MM.1S (cell line): ENCODE data around the gene SAA1.

Experiments used
- DNase-seq: peaks from one replicate; pipeline ENCODE4 v3.0.0-alpha.2; 2015
- H2AFZ ChIP-seq: fragments of 300-600 bp; sonication (generic); 2 replicates; pipeline ENCODE4 v1.6.0; 2016; ENCODE audit warnings: antibody characterized with exemption, low read length
- H3F3A ChIP-seq: fragments of 300-600 bp; sonication (generic); 2 replicates; pipeline ENCODE4 v1.6.1; 2016; ENCODE audit warnings: mild to moderate bottlenecking, antibody characterized with exemption, low read length, moderate library complexity, mixed read lengths; ENCODE audit not compliant: insufficient read depth
- H3K27ac ChIP-seq: fragments of 300-600 bp; sonication (generic); 2 replicates; pipeline ENCODE4 v1.5.1; 2016; ENCODE audit warnings: mild to moderate bottlenecking, low read length
- H3K27me3 ChIP-seq: fragments of 300-600 bp; sonication (generic); replicated peaks from 2 replicates; pipeline ENCODE4 v1.6.0; 2016; ENCODE audit warnings: low read length; ENCODE audit not compliant: insufficient read depth
- H3K36me3 ChIP-seq: fragments of 300-600 bp; sonication (generic); replicated peaks from 2 replicates; pipeline ENCODE4 v1.6.1; 2016; ENCODE audit warnings: mild to moderate bottlenecking, low read length, mixed read lengths; ENCODE audit not compliant: insufficient read depth
- H3K4me1 ChIP-seq: fragments of 300-600 bp; sonication (generic); 2 replicates; pipeline ENCODE4 v1.6.1; 2016; ENCODE audit warnings: low read length, mixed read lengths
- H3K4me2 ChIP-seq: fragments of 300-600 bp; sonication (generic); 2 replicates; pipeline ENCODE4 v1.6.0; 2016; ENCODE audit warnings: low read depth, low read length
- H3K4me3 ChIP-seq: fragments of 300-600 bp; sonication (generic); 2 replicates; pipeline ENCODE4 v1.5.1; 2016; ENCODE audit warnings: low read length, mixed read lengths
- H3K79me2 ChIP-seq: fragments of 300-600 bp; sonication (generic); 2 replicates; pipeline ENCODE4 v1.6.1; 2016; ENCODE audit warnings: mixed run types, low read length, mixed read lengths
- H3K9ac ChIP-seq: fragments of 300-600 bp; sonication (generic); 2 replicates; pipeline ENCODE4 v1.6.1; 2016; ENCODE audit warnings: low read length, mixed read lengths
- H3K9me2 ChIP-seq: fragments of 300-600 bp; sonication (generic); replicated peaks from 2 replicates; pipeline ENCODE4 v1.6.1; 2016; ENCODE audit warnings: mild to moderate bottlenecking, low read length, mixed read lengths; ENCODE audit not compliant: insufficient read depth
- H3K9me3 ChIP-seq: fragments of 300-600 bp; sonication (generic); replicated peaks from 2 replicates; pipeline ENCODE4 v1.6.1; 2016; ENCODE audit warnings: mild to moderate bottlenecking, low read length, mixed read lengths; ENCODE audit not compliant: insufficient read depth
- H4K20me1 ChIP-seq: fragments of 300-600 bp; sonication (generic); 2 replicates; pipeline ENCODE4 v1.6.1; 2016; ENCODE audit warnings: mild to moderate bottlenecking, low read length, moderate library complexity, mixed read lengths; ENCODE audit not compliant: insufficient read depth
- EZH2 ChIP-seq: fragments of 300-600 bp; sonication (generic); optimal IDR thresholded peaks from 2 replicates; pipeline ENCODE3; 2017; ENCODE audit warnings: low read depth, mild to moderate bottlenecking, antibody characterized with exemption, low read length, mixed read lengths
- EZH2phosphoT487 ChIP-seq: fragments of 300-600 bp; sonication (generic); IDR thresholded peaks from 2 replicates; pipeline ENCODE4 v1.6.1; 2018; ENCODE audit warnings: antibody characterized with exemption, low read length
- TF ChIP-seq, protein P1 (sequence below): fragments of 300-600 bp; sonication (generic); IDR thresholded peaks from 2 replicates; pipeline ENCODE4 v1.5.1; 2016; ENCODE audit warnings: antibody characterized with exemption, low read length, mixed read lengths

Gene SAA1

DNA sequence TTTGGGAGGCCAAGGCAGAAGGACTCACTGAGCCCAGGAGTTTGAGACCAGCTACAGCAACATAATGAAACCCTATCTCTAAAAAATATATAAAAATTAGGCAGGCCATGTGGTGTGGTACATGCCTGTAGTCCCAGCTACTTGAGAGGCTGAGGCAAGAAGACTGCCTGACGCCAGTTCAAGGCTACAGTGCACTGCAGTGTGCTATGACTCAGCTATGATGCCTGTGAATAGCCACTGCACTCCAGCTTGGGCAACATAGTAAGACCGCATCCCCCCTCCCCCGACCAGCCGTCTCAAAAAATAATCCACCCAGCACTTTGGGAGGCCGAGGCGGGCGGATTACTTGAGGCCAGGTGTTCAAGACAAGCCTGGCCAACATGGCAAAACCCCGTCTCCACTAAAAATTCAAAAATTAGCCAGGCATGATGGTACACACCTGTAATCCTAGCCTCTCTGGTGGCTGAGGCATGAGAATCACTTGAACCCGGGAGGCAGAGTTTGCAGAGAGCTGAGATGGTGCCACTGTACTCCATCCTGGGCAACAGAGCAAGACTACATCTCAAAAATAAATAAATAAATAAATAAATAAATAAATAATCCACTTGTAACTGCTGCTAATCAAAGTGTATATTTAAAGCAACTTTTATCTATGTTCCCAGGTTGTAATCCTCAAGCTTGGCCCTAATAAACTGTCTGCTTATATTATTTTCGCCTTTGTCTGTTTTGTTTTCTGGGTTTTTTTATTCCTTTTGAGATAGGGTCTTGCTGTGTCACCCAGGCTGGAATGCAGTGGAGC, 48.1 kb downstream of the SAA1 start:
- DNase-seq, result no peak
- TF ChIP-seq, protein P1, sequence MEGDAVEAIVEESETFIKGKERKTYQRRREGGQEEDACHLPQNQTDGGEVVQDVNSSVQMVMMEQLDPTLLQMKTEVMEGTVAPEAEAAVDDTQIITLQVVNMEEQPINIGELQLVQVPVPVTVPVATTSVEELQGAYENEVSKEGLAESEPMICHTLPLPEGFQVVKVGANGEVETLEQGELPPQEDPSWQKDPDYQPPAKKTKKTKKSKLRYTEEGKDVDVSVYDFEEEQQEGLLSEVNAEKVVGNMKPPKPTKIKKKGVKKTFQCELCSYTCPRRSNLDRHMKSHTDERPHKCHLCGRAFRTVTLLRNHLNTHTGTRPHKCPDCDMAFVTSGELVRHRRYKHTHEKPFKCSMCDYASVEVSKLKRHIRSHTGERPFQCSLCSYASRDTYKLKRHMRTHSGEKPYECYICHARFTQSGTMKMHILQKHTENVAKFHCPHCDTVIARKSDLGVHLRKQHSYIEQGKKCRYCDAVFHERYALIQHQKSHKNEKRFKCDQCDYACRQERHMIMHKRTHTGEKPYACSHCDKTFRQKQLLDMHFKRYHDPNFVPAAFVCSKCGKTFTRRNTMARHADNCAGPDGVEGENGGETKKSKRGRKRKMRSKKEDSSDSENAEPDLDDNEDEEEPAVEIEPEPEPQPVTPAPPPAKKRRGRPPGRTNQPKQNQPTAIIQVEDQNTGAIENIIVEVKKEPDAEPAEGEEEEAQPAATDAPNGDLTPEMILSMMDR, result no peak
- no peak for TF ChIP-seq EZH2
- no peak for TF ChIP-seq EZH2phosphoT487
- H3K27ac ChIP-seq, result no peak overlapping the region
- no peaks in the 10 kb centered on the region for H3F3A ChIP-seq
- H2AFZ ChIP-seq, result no peak overlapping the region
- H3K9me2 ChIP-seq, result no peaks in the 10 kb centered on the region
- H3K79me2 ChIP-seq, result peaks cover 38% of the 10 kb centered on the region
- no peak overlapping the region for H3K9ac ChIP-seq
- H3K4me2 ChIP-seq, result no peak overlapping the region
- no peak overlapping the region for H3K4me3 ChIP-seq
- no peaks in the 10 kb centered on the region for H3K36me3 ChIP-seq
- H3K9me3 ChIP-seq, result no peaks in the 10 kb centered on the region
- H3K27me3 ChIP-seq, result no peaks in the 10 kb centered on the region
- no peaks in the 10 kb centered on the region for H4K20me1 ChIP-seq
- peaks cover 9% of the 10 kb centered on the region; the same call in 1 of the 2 replicates for H3K4me1 ChIP-seq

- TF ChIP-seq, protein P1, result no peak
- TF ChIP-seq EZH2, result no peak
- no peak for TF ChIP-seq EZH2phosphoT487
- Histone ChIP-seq H3K9me2 (no peaks in the 10 kb centered on the region), H2AFZ (no peak overlapping the region), H3K27me3 (no peaks in the 10 kb centered on the region), H3K9ac (no peak overlapping the region), H3F3A (no peaks in the 10 kb centered on the region), H3K9me3 (no peaks in the 10 kb centered on the region), H3K36me3 (no peaks in the 10 kb centered on the region), H3K4me2 (no peak overlapping the region), H3K4me3 (no peak overlapping the region), H3K27ac (no peak overlapping the region), H3K79me2 (peaks cover 46% of the 10 kb centered on the region), H4K20me1 (no peaks in the 10 kb centered on the region), H3K4me1 (peaks cover 9% of the 10 kb centered on the region; the same call in 1 of the 2 replicates)
- no peak for DNase-seq
These were observed 48.9 kb downstream of the SAA1 start for GRCh38 chr11:18314784-18315523.

GRCh38 chr11:18315893-18316292, 49.8 kb downstream of the SAA1 start:
- H3K4me1 ChIP-seq, result peaks cover 17% of the 10 kb centered on the region; the same call in 1 of the 2 replicates
- DNase-seq, result no peak
- TF ChIP-seq EZH2 (no peak), EZH2phosphoT487 (no peak)
- TF ChIP-seq, protein P1, result no peak
- H3K27ac ChIP-seq, result no peak overlapping the region
- H3K9me2 ChIP-seq, result no peaks in the 10 kb centered on the region
- H3K36me3 ChIP-seq, result no peaks in the 10 kb centered on the region
- no peaks in the 10 kb centered on the region for H3K9me3 ChIP-seq
- H3K9ac ChIP-seq, result no peak overlapping the region
- H3K4me2 ChIP-seq, result no peak overlapping the region
- H3K27me3 ChIP-seq, result no peaks in the 10 kb centered on the region
- no peaks in the 10 kb centered on the region for H4K20me1 ChIP-seq
- no peaks in the 10 kb centered on the region for H3F3A ChIP-seq
- H2AFZ ChIP-seq, result no peak overlapping the region
- no peak overlapping the region for H3K4me3 ChIP-seq
- peaks cover 55% of the 10 kb centered on the region for H3K79me2 ChIP-seq
